Hypothalamus (tissue), 51 donors: Measurements from ENCODE around the gene HSD3B1.
"Not testable (repeated sequence)": the region's sequence is repeated elsewhere in the genome, so short reads cannot be mapped to it uniquely, and the experiment has no call there.

Experiments used
- DNase-seq, 51 donors: peaks; one replicate each; lab custom pipeline; 2025; lab: John Stamatoyannopoulos, UW

HSD3B1 gene

DNA sequence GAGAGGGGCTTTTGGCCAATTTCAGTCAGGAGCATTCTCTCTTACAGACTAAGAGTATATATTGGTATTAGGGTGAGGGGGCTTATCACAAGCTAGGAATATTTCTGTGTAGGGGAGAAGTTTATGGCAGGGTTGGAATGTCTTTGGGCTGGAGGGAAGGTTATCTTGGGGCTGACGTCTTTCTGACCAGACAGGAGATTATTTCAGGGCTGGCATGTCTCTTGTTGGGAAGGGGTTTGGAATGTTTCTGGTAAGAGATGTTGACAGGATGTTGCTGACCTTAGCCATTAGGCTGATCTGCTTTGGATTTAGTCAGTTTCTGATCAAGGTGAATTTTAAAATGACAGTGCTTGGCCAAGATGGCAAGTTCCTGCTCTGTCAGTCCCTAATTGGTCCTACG lies 17.8 kb upstream of the HSD3B1 start:
- no peak for DNase-seq

DNA sequence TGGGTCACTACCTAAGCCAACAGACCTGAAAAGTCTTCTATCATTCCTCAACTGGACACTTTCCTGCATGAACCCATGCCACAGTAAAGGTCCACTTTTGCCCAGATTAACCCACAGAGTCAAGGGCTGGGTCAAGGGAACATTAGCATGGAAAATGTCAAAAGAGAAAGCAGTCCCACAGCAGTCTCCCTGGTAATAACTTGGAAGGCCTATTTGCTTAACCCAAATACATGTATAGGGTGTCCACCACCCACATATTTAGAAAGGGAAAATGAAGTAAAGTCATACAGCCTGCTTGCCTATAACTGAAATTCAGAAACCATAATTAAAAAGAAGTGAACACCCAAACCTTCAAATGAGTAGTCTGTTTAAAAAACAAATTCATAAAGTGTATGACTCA lies 16.1 kb upstream of the HSD3B1 start:
- no peak for DNase-seq

DNA sequence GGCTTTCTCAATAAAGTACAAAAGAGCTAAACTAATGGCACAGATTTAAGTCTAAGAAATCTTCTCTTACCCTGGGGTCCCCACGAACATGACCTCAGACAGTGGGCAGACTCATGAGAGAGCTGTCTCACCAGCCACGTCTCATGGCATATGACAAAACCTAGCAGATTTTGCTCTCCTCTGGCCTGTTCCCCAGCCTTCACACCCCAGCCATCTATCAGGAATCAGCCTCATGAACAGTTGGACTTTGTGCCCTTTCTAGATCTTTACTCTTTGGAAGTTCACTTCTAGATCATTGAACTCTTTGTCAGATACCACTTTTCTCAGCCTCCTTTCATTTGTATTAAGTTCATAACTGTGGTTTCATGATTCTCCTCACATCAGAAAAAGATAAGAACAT lies 14.2 kb upstream of the HSD3B1 start:
- DNase-seq, result no peak

DNA sequence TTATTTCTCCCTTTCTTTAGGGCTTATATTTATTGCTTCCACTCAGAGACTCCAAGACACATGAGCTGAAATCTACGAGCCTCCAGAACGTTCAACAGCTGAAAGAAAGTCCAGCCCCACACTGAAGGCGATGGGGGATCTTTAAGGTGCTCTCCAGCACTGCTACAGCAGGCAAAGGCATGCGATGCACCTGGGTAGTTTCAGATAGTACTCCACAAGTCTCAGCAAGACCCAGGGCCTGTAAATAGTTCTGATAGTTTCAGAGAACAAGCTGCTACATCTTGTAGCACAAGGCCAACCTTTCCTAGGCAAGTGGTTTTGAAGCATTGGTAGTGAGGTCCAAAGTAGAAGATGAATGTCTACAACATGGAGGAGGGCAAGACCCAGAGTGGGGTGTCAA lies 2.2 kb upstream of the HSD3B1 start:
- no peak for DNase-seq

DNA sequence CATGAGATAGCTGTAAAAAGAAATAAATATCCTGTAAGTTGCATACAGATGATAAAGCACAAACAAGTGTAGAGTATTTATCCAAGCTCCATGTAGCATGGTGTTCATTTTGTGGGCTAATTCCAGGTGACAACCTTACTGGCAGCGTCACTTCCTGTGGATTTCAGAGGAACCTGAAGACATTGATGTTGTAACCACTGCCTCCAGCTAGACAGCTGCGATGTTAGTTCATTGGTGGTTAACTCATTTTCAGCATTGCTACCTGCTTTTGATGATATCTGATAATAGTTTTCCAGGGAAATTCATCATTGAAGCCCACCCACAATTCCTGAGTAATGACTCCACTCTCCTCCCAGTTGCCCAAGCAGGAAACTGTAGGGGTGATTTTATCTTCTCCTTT lies 3.0 kb downstream of the HSD3B1 start:
- no peak for DNase-seq

DNA sequence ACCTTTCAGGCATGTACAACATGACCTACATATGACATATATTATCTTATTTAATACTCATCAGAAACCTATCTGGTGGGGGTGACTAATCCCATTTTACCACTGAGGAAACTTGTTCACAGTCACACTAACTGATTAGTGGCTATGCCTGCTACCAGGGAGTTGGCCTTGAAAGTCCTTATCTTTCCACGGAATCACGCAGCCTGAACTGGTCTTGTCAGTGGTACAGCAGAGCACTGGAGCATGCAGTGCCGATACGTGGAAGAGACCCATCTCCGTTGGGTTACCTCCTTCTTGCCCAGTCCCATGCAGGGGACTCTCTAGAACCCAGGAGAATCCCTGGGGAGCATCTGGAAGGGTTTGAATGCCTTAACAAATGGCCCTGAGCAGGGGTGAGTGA lies 8.2 kb downstream of the HSD3B1 start:
- DNase-seq, result no peak

DNA sequence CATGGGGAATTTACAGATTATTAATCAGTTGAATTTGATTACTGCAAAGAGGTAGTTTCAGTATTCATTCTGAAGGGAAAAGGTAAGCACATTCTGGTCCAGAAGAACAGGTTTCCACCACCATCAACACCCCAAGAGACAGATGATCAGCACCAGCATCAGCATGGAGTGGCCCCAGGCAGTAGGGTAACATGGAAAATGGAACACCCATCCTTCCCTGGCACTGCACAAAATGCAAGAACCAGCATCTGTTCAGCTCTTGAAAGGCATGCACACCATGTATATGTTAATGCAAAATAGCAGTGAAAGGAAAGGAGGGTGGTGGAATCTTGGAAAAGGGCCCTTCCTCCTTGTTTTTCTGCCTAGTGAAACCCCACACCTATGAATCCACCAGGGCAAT lies 9.2 kb downstream of the HSD3B1 start:
- DNase-seq, result no peak

DNA sequence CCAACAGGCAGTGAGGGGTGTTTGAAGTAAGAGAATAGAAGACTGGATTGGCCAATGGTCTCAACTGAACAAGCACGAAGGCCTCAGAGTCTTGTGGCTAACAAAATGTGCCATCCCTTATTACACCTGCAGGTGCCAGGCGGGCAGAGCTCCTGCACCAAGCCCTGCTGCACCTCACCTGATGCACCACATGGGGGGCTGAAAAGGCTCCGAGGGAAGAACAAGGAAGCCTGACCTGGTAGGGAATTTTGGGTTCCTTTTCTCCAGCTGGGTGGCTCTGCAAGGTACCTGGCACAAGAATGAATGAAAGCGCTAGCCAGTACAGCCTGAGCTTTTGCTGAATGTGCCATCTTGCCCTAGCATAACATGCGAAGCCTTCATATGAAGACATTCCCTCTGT lies 9.7 kb downstream of the HSD3B1 start:
- DNase-seq, result no peak

DNA sequence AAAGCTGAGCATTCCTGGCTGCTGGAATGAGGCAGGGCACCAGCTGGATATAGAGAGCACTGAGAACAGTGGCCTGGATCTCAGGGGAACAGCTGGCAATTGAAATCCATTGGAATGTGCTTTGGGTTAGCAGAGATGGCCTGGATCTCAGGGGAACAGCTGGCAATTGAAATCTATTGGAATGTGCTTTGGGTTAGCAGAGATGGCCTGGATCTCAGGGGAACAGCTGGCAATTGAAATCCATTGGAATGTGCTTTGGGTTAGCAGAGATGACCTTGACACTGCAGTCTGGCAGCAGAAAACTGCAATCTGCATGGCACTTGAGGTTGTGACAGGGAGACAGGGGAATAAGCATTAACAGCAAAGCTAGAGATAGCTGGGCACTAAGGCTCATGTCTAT lies 10.7 kb downstream of the HSD3B1 start:
- DNase-seq, result not testable (repeated sequence)

DNA sequence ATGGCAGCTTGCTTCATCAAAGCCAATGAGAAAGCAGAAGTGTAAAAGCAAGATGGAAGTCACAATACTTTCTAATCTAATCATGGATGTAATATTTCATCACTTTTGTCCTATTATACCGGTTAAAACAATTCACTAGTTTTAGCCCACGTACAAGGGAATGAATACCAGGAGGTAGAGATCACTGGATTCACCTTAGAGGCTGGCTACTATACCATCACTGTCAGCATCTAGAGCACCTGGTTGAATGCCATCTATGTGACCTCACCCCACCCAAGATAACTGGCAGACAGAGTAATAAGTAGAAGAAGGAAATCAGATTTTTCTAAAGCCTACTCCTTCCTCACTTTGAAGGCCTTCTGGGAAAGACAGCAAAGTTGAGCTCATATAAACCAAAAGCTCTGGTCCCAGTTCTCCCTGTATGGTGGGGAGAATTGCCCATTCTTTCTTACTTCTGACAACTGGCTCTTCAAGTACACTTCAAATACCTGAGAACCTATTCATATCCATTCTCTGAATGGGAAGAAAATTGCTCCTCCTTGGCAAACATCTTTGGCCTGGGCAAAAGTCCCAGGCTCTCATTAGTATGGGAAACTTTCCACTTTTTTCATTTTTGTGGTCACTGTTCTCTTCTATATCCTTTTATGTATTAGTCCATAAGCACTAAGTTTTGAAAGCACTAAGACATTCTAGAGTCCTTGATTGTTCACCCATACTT lies 24.8 kb downstream of the HSD3B1 start:
- no peak for DNase-seq

DNA sequence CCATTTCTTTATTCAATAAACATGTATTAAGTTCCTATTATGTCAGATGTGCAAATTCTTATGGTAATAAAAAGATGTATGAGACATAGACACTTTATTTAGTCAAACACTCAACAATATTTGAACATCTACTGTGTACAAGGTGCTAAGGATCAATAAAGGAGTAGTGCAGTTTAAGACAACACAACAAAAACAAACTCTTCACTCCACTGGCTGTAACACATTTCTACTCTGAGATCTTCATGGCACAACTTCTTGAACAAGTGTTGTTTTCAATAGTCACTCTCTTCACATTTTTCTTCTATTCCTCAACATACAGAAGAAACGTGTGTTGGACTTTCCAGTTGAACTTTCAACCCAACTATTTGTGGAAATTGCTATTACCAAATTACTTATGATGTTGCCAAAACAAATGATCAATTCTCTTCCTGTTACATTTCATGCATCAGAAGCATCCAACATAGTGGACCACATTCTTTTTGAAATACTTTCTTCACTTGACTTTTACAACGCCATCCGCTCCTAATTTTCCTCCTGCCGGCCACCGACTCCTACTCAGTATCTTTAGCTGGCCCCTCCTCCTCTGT lies 25.4 kb downstream of the HSD3B1 start:
- DNase-seq, result no peak

DNA sequence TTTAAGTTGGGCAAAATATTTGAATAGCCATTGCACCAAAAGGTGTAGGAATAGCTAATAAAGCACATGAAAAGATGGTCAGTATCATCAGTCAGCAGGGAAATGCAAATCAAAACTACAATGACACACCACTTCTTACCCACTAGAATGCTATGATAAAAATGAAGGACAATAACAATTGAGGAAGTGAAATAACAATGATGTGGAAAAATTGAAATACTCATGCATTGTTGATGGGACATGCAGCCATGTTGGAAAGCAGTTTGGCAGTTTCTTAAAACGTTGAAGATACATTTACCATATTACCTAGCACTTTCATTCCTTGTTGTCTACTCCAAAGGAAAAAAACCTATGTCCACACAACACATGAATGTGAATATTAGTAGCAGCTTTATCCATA lies 28.4 kb downstream of the HSD3B1 start:
- no peak for DNase-seq

DNA sequence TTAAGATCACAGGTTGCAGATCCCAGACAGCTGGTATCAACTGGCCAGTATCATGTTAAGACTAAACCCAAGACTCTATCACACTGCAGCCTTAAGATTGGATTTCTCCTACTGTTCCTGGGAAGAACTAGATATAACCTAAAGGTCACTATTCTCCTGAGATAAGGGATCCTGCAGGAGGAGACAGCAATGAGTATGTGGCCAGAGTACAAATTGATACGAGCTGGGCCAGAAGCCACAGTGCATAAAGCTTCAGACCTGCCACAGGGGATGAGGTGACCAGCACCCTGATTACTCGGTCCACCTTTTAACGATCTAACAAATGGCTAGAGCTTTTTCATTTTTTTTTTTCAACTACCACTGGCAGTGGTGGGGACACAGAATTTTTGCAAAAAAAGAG lies 31.0 kb downstream of the HSD3B1 start:
- no peak for DNase-seq

DNA sequence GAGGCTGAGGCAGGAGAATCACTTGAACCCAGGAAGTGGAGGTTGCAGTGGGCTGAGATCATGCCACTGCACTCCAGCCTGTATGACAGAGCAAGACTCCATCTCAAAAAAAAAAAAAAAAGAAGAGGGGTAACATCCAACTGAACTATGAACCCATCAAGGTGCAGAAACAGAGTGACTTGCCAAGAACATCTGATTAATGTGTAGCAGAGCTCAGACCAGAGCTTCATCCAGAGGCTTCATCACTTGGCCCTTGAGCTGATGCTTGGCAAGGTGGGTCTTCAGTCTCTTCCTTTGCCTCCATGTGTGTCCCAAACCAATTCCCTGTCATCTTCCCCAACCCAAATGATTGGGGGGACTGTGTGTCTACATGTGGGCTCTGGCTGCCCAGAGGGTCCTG lies 32.6 kb downstream of the HSD3B1 start:
- no peak for DNase-seq

DNA sequence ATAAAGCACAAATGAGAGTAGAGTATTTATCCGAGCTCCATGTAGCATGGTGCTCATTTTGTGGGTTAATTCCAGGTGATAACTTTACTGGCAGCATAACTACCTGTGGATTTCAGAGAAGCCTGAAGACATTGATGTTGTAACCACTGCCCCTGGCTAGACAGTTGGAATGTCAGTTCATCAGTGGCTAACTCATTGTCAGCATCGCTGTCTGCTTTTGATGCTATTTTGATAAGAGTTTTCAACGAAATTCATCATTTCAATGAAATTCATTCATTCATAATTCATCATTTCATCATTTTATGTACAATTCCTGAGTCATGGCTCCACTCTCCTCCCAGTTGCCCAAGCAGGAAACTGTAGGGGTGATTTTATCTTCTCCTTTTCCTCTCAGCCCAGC lies 34.4 kb downstream of the HSD3B1 start:
- DNase-seq, result no peak

DNA sequence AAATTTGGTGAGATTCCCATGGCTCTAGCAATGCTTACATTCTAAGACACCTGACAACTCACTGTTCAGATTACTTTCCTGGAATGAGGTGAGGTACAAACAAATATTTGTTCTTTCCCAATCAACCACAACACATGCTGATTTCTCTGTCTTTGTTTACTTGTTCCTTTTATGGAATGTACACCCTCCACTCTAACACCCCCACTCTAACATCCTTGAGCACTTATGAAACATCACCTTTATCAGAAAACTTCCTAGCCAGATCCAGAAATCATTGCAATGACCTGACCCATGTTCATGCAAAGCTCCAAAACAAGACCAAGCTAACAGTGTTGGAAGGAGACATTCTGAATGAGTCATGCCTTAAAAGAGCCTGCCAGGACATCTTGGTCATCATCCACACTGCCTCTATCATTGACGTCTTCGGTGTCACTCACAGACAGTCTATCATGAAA lies 35.5 kb downstream of the HSD3B1 start:
- DNase-seq, result no peak

DNA sequence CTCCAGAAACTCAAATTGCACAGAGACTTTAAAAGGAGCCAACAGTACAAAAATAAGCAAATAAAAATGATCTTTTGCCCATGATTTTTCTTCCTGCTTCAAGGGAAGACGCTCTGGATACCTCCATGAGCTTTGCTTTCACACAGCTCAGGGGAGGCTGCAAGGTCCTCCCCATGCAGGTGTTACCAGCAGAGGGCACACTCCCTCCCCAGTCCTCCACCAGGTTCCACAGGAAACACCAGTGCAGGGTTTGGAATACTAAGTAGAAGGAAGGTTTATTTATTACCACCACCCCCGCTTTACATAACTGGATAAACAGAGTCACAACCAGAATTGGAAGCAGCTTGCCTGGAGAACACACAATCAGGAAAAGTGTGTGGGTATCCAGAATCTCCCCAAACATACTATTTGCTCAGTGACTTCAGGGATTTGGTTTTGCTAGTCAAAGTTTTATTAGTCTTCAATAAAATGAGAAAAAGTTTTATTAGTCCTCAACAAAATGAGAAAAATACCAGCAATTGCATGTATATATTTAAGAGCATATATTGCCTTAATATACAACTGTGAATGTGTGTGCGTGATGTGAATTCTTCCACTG lies 37.3 kb downstream of the HSD3B1 start:
- DNase-seq, result no peak

DNA sequence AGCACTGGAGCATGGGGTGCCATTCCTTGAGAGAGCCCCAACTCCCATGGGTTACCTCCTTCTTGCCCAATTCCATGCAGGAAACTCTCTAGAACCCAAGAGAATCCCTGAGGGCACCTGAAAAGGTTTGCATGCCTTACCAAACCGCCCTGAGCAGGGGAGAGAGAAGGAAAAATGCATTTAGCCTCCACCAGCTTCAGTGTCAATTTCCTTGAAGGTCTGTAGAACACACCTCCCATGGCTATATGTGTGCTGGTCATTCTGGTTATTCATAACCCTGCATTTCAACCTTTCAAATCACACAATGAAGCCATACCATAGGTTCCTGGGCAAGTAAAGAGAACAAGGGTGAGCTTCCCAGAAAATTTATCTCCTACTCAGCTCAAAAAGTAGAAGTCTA lies 39.6 kb downstream of the HSD3B1 start:
- no peak for DNase-seq

DNA sequence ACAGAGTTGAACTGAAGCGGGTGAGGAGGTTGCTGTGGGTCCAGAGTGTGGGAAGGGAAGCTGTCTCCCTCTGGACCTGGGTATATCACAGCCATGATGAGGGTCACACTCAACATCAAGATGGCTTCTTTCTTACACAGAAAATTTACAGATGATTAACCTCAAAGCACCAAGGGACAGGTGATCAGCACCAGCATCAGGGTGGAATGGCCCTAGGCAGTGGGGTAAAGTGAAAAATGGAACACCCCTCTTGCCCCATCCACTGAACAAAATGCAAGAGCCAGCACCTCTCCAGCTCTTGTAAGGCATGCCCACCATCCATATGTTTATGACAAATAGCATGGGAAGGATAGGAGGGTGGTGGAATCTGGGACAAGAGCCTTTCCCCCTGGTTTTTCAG lies 40.3 kb downstream of the HSD3B1 start:
- no peak for DNase-seq

DNA sequence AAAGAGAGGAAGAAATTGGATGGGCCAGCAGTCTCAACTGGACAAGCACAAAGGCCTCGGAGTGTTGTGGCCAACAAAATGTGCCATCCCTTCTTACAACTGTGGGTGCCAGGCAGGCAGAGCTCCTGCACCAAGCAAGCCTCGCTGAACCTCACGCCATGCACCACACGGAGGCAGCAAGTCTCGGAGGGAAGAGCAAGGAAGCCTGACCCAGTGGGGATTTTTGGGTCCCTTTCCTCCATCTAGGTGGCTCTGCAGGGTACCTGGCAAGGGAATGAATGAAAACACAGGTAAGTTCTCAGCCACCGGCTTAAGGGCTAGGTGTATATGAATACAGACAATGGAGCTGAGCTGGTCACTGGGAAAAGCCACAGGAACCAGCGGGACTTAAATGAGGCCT lies 40.8 kb downstream of the HSD3B1 start:
- no peak for DNase-seq

DNA sequence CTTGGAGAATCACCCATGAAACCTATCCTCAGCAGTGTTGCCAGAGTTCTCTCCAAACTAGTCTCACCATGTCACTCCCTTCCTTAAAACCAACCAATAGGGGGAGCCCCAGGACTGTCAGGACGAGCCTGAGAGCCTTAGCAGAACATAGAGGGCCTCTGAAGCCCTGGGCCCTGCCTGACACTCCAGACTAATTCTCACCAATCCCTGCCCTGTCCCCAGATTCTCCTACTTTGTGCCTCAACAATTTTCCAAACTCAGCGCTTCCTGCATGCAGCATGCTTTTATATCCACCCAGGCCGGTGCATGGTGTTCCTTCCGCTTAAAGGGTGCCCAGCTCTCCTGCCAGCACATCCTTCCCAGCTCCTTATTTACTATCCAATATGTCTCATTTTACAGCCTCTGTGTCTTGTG lies 42.7 kb downstream of the HSD3B1 start:
- peak in 40 of 51 donors; percentile 2 to 80 (median 20) for DNase-seq

DNA sequence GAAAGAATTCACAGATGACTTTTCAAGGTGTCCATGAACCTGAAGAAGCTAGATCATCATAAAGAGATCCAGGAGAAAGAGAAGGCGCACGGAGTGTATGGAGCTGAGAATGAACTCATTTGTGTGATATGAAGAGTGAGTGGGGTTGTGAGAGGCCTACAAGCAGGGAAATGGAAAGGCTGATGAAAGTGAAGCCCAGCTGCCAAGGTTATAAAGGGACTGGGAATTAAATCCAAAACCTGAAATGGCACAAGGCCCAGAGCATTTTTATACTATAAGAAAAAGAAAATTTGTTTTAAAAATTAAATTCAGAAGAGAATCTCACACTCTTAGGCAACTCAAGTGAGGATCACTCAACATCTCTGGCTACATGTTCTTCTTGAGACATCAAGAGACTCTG lies 43.4 kb downstream of the HSD3B1 start:
- DNase-seq, result no peak
